NT2/D1 (cell line): ENCODE measurements around the gene RNASE7.

ENCODE experiments used
- SUZ12 ChIP-seq: IDR thresholded peaks from 2 replicates; pipeline ENCODE4 v1.6.1; 2011; ENCODE audit not compliant: insufficient read length, insufficient read depth; ENCODE audit errors: extremely low read depth
- ZNF274 ChIP-seq: IDR thresholded peaks from 2 replicates; pipeline ENCODE4 v1.6.1; 2011; ENCODE audit warnings: mild to moderate bottlenecking, low read depth, low read length

GRCh38 chr14:21038441-21039422 is 3.4 kb upstream of the RNASE7 start:
- TF ChIP-seq SUZ12 (no peak), ZNF274 (no peak)
